Activated CD4-positive, alpha-beta T cell treated with anti-CD3 and anti-CD28 coated beads, Interleukin-2, amount 50 U/mL, for 48 hours (primary cell): Measurements from ENCODE around the gene COL26A1.
A peak's percentile ranks its signal among the peaks of the same experiment; 100 is the strongest.
"Not testable (repeated sequence)": the region's sequence is repeated elsewhere in the genome, so short reads cannot be mapped to it uniquely, and the experiment has no call there.

Source experiments
- DNase-seq, 2 experiments: peaks; one replicate each; pipeline ENCODE4 v3.0.0-alpha.2; 2020

Gene COL26A1

GRCh38 chr7:101402835-101403234 is 40.2 kb downstream of the COL26A1 start:
- DNase-seq = no peak

- no peak for DNase-seq
Measured at GRCh38 chr7:101405474-101406067, 42.9 kb downstream of the COL26A1 start.

- DNase-seq = peak; percentile 33 to 43
Measured at GRCh38 chr7:101410743-101411507, 48.2 kb downstream of the COL26A1 start.

- no peak for DNase-seq
Measured at GRCh38 chr7:101411508-101411874, 48.8 kb downstream of the COL26A1 start.

GRCh38 chr7:101412976-101413375 is 50.3 kb downstream of the COL26A1 start:
- DNase-seq = no peak

- DNase-seq = no peak
Measured at GRCh38 chr7:101418694-101419093, 56.0 kb downstream of the COL26A1 start.

GRCh38 chr7:101419831-101420230 is 57.2 kb downstream of the COL26A1 start:
- DNase-seq = no peak

- peak in 1 of 2 experiments; percentile 5 for DNase-seq
Measured at GRCh38 chr7:101420436-101420835, 57.8 kb downstream of the COL26A1 start.

GRCh38 chr7:101422356-101423195 is 59.9 kb downstream of the COL26A1 start:
- no peak for DNase-seq

GRCh38 chr7:101426303-101427011 is 63.8 kb downstream of the COL26A1 start:
- DNase-seq = no peak

- no peak for DNase-seq
Measured at GRCh38 chr7:101428093-101428866, 65.6 kb downstream of the COL26A1 start.

- DNase-seq = no peak
Measured at GRCh38 chr7:101432316-101432715, 69.6 kb downstream of the COL26A1 start.

- no peak for DNase-seq
Measured at GRCh38 chr7:101433688-101434087, 71.0 kb downstream of the COL26A1 start.

- DNase-seq = not testable (repeated sequence)
Measured at GRCh38 chr7:101434155-101434554, 71.5 kb downstream of the COL26A1 start.

- no peak for DNase-seq
Measured at GRCh38 chr7:101435461-101436220, 73.0 kb downstream of the COL26A1 start.

- DNase-seq = no peak
Measured at GRCh38 chr7:101436221-101436735, 73.6 kb downstream of the COL26A1 start.

- DNase-seq = peak; percentile 20 to 31
Measured at GRCh38 chr7:101436857-101437576, 74.3 kb downstream of the COL26A1 start.

GRCh38 chr7:101441890-101442289 is 79.2 kb downstream of the COL26A1 start:
- DNase-seq = no peak

GRCh38 chr7:101442426-101443070 is 79.9 kb downstream of the COL26A1 start:
- no peak for DNase-seq

- DNase-seq = no peak
Measured at GRCh38 chr7:101450064-101450463, 87.4 kb downstream of the COL26A1 start.
